ENCODE data around the gene C1QTNF3.
"Not testable (repeated sequence)": the region's sequence is repeated elsewhere in the genome, so short reads cannot be mapped to it uniquely, and the experiment has no call there.

C1QTNF3 gene, protein sequence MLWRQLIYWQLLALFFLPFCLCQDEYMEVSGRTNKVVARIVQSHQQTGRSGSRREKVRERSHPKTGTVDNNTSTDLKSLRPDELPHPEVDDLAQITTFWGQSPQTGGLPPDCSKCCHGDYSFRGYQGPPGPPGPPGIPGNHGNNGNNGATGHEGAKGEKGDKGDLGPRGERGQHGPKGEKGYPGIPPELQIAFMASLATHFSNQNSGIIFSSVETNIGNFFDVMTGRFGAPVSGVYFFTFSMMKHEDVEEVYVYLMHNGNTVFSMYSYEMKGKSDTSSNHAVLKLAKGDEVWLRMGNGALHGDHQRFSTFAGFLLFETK

DNA sequence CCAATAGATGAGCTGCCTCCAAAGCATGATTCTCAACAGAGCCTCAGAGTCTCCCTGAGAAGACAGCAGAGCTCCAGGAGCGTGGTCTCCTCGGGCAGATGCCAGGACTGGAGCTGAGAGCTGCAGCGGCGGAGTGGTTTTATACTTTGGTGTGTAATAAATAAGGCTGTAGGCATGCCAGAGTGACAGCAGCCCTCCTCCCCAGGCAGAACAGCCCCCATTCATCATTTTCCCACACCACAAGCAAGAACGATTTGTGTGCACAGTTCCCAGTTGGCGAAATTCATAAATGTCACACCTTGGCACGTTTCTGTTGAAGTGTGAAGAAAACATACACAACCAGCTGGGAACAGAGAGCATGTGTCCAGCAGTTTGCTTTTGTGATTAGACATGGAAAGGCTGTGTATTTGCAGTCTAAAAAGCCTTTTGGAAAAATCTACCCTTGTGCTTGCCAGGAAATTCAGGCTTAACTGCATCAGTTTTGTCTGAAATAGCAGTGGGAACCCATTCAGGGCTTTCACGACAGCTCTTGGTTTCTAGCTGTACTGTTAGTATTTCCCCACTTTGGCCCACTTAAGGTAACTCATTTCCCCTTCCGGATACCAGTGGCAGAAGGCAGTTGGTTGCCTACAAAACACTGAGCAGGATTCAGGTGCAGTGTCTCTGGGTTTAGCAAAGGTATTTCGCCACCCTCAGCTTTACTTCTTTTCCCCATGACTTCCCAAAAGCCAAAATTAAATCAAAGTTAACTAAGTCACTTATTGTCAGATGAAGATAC lies at the start of gene C1QTNF3:
Gene C1QTNF3 (minus strand): TSS at position 115 of the 778 bp plus-strand sequence. CDS start 88 bp downstream, at position 27.
- no peak for DNase-seq (ENCODE audit: low read depth in 2 of 2)

DNA sequence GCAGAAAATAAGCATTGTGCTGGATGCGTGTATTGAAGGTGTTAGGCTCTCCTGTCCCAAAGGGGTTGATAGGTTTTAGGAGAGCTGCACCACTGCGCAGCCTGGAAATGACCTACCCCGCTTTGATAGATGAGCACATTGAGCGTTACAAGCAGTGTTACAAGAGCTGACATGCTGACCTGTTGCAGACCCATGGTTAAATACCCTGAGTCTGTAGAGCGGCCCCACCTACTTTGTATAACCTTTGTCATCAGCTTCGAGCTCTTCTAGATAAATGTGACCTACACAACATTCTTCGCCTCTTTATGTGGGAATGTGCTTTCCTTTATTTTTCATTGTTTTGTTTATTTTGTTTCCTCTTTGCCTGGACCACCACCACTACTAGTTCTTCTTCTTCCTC lies 48.0 kb upstream of the C1QTNF3 start:
- not testable (repeated sequence) for DNase-seq (ENCODE audit: low read depth in 2 of 2)

- DNase-seq (ENCODE audit: low read depth in 2 of 2): not testable (repeated sequence)
Measured at GRCh38 chr5:34089802-34090201, 46.8 kb upstream of the C1QTNF3 start.

DNA sequence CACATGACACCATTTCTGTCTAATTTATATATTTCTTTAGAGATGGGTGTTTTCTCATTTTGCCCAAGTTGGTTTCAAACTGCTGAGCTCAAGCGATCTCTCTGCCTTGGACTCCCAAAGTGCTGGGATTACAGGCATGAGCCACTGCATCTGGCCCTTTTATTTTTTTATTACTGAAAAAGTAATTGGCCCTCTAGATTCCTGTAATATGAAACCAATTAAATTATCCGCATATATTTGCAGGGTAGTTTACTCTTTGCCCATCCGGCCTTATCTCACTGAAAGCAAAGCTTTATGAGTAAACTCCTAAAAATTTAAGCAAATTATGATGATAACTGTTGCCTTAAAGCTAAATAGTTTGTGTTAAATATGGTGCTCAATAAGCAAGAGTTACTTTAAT lies 44.7 kb upstream of the C1QTNF3 start:
- not testable (repeated sequence) for DNase-seq (ENCODE audit: low read depth in 2 of 2)

DNA sequence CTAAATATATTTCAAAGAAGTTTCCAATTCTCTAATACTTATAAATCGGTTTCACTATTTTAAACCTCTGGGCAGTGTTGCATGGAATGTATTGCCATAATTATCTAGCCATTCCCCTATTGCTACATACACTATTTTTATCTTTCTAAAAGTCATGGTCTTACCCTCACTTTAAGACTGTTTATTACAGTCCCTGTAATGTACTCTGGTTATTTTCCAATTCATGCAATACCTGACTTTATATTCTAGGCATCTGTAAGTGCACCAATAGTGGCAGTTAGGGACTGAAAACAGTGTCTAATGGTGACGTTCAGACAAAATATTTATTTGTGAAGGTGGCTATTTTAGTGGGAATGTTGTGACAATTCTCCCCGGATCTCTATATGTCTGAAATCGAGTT lies 40.9 kb upstream of the C1QTNF3 start:
- not testable (repeated sequence) for DNase-seq (ENCODE audit: low read depth in 2 of 2)

- DNase-seq (ENCODE audit: low read depth in 2 of 2): not testable (repeated sequence)
Measured at GRCh38 chr5:34079505-34079904, 36.5 kb upstream of the C1QTNF3 start.

DNA sequence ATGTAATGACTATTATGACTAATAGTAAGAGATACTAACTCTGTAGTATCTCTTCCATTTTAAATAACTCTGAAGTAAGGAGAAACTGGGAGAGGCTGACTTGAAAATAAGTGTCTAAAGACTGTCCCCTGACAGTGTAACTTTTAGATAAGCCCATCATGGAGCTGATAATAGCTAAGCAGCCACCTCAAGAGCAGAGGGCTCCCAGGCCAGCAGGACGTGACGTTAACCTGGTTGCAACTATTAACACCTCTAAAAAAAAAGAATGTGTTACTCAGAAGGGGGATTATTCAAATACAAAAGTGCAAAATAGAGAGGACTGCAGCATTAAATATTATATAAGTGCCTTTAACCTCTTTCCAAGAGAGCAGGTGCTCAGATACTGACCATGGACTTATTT lies 34.6 kb upstream of the C1QTNF3 start:
- DNase-seq (ENCODE audit: low read depth in 2 of 2): not testable (repeated sequence)

- DNase-seq (ENCODE audit: low read depth in 2 of 2): not testable (repeated sequence)
Measured at GRCh38 chr5:34076719-34077364, 33.8 kb upstream of the C1QTNF3 start.

DNA sequence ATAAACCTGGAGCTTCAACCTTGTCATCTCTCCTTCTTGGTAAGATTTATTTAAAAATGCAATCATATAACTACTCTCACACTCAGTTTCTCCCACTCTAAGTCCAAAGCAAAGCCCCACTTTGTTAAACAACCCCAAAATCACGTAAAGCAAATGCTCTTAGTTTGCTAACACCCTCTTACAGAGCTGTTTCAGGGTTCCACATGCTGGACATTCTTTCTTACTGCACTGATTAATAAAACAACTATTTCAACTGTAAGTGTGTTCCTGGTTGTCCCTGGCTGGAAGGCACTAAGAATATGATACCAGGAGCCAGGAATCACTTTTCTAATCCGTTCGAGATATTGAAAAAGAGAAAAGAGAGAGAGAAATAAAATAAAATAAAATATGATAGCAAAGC lies 31.5 kb upstream of the C1QTNF3 start:
- not testable (repeated sequence) for DNase-seq (ENCODE audit: low read depth in 2 of 2)

DNA sequence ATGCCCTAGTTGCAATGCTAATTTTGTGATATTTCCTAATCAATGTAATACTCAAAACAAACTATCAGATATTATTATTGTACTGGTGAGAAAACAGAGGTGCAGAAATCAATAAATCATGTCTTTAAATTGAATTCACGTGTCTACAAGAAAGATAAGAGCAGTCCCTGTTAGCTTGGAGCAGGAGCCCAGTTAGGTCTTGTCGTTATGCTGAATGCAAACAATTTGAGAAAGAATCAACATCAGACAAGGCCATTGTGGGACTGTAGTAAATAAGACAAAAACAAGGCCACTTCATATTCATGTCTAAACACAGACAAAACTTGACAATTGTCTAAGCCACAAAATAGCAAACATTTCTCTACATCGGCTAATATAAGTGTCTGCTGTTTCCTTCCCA lies 31.1 kb upstream of the C1QTNF3 start:
- not testable (repeated sequence) for DNase-seq (ENCODE audit: low read depth in 2 of 2)

GRCh38 chr5:34070626-34071025 lies 27.6 kb upstream of the C1QTNF3 start:
- not testable (repeated sequence) for DNase-seq (ENCODE audit: low read depth in 2 of 2)

- DNase-seq (ENCODE audit: low read depth in 2 of 2): no peak
Measured at GRCh38 chr5:34064656-34065055, 21.6 kb upstream of the C1QTNF3 start.

DNA sequence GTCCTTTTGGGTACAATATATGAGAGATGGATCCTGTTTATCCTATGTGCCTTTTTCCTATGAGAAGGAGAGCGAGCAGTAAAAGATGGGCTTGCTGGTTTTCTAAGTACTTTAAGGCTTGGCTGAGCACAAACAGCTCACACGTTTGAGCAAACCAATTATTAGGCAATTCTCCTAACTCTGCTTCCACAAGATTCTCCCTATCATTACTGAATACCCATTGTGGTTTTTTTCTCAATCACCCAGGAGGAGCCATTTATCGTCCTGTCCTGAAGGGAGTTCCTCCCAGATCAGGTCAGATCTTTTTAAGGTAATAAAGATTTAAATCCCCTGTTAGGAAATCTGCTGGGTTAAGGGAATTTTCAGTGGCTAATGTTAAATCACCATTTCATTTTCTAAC lies 19.4 kb upstream of the C1QTNF3 start:
- DNase-seq (ENCODE audit: low read depth in 2 of 2): no peak

DNA sequence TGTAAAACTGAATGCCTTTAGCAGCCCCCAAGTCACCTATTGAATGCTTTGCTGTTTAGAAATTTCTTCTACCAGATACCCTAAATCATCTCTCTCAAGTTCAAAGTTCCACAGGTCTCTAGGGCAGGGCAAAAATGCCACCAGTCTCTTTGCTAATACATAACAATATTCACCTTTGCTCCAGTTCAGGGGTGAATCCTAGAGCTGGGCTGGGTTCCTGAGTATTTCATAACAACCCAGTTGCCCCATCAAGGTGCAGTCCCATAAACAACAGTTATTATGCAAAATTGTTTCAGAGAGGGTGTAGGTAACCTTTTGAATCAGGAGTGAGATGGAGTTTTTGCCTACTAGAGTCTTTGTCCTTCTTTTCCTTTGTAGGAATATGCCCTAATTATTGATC lies 19.0 kb upstream of the C1QTNF3 start:
- DNase-seq (ENCODE audit: low read depth in 2 of 2): no peak

DNA sequence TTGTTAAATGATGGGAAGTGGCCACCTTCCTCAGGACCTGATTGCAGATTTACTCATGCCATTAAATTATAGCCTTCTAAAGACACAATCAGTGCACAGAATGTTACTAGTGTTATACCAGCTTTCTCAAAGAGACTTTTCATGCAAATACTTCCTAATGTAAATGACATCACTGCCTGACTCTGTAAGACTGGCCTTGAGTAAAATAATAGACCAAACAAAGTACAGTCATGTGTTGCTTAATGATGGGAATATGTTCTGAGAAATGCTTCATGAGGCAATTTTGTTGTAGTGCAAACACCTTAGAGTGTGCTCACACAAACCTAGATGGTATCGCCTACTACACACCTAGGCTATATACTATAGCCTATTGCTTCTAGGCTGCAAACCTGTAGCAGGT lies 17.0 kb upstream of the C1QTNF3 start:
- no peak for DNase-seq (ENCODE audit: low read depth in 2 of 2)

- DNase-seq (ENCODE audit: low read depth in 2 of 2): no peak
Measured at GRCh38 chr5:34058532-34058931, 15.5 kb upstream of the C1QTNF3 start.

DNA sequence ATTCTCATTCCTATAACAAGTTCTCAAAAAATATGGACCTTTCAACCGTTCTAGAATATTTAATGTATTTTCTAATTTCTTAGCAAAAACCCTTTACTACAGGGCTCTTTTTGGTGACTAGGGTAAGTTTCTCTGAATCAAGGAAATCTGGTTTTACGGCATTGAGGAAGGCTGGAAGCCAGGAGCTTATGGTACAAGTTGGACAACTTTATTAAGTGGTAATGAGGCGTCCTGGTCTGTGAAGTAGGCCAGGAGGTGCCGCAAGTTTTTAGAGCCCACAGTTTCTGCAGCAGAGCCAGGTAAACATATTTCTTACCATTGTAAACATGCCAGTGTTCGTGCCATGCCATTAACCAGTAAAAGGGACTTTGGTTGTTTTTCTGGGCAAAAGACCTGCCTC lies 14.6 kb upstream of the C1QTNF3 start:
- no peak for DNase-seq (ENCODE audit: low read depth in 2 of 2)

DNA sequence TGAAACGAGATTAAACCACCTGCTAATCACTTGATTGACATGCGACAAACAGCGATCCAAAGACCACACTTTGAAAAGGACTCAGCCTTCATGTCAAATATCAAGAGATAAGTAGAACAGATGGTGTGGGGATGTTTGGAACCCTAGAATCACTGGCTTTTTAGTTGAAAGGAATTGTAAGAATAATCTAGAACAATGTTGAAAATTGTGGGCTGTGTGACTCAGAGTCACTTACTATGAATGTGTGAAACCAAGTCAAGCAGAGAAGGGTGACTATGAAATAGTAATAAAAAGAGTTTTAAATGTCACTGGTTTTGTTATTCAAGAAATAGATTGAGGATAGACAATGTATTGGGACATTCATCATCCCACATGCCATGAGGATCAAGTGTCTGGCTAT lies 14.1 kb upstream of the C1QTNF3 start:
- DNase-seq (ENCODE audit: low read depth in 2 of 2): no peak

DNA sequence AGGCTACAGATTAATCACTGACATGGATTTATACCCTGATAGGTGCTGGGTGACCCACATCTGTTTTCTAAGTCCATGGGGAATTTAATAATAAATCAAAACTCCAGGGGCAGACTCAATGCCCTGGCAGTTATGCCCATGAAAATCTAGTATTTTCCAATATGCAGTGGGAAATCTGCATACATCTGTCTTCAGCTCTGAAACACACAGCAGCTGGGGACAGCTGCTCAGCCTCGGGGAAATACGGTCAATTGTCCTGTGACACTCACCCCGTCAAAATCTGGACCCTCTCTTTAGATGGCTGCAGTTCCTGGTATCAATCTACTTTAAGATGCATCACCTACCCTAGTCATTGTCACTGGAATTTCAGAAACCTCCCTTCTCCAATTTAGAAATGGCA lies 12.7 kb upstream of the C1QTNF3 start:
- DNase-seq (ENCODE audit: low read depth in 2 of 2): no peak

DNA sequence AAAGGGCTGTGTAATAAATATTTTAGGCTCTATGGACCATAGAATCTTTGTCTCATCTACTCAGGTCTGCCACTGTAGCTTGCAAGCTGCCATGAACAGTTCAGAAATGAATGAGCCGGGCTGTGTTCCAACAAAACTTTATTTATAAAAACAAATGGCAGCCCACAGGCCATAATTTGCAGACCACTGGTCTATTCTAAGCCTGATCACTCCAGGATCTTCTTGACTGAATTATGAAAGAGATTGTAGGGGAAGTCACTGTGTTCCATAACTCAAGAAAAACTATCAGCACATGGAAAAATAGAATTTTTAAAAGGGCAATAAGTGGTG lies 11.4 kb upstream of the C1QTNF3 start:
- DNase-seq (ENCODE audit: low read depth in 2 of 2): no peak

DNA sequence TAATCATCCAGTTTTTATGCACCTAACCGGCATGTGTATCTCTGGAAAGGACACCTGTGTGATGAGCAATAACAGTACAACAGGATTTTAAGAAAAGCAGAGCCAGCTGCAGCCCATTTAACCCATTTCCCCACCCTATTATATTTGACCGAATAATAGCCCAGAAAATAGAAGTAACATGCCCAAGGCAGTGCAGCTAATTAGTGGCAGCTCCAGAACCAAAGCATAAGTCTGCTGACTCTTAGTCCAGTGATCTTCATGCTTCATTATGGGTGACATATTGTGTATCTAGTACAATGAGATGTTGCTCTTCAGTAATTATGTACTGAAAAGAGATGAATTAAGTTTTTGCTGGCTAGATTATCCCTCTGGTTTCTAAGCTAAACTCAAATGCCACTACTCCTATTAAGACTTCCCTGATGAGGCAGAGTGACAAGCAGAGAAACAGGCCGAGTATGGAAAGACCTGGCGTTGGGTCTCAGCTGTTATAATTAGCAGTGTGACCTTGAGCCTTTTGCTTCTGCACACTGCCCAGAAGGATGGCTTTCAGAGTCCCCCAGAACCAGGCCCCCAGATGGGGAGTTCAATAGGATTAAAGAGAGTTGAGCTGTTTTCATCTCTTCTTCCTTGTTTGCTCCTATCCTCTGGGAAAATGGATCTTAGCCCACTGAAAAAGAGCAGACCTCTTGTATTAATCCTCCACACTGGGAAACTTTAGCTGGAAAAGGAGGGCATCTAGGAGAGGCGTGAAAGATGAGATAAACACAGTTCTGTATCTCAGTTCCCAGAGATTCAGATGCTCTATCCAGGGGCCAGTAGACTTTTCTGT lies 10.8 kb upstream of the C1QTNF3 start:
- no peak for DNase-seq (ENCODE audit: low read depth in 2 of 2)

GRCh38 chr5:34053133-34053532 lies 10.1 kb upstream of the C1QTNF3 start:
- DNase-seq (ENCODE audit: low read depth in 2 of 2): no peak

Data from stimulated activated CD8-positive, alpha-beta memory T cell treated with anti-CD3 and anti-CD28 coated beads, Interleukin-2, amount 100 ng/mL, for 48 hours (primary cell).